Caco-2 (cell line): Measurements from ENCODE around the gene MLH3. TPM values are rescaled to one million over a fixed set of nuclear protein-coding genes. Genes with fewer than 3 reads are reported as not detected.

Experiments
- BruUV-seq: library from RNA; stranded (reverse); fragments of 400-500 nt; replicated peaks from 2 replicates; lab custom pipeline; 2021; lab: Mats Ljungman, UMichigan
- CTCF ChIA-PET: fragments of 300-600 bp; sonication (Branson Sonifier 250); formaldehyde crosslinking; loops from one replicate; lab custom pipeline; 2022; ENCODE audit warnings: antibody characterized with exemption; lab: Charles Lee
- POLR2A ChIA-PET: fragments of 300-600 bp; sonication (Branson Sonifier 250); formaldehyde crosslinking; loops from one replicate; lab custom pipeline; 2022; ENCODE audit warnings: antibody characterized with exemption; lab: Charles Lee
- DNase-seq, 2 experiments: peaks; one replicate each; pipeline versions ENCODE4 v3.0.0 to v3.0.0-alpha.2; 2020 to 2022
- H3K27me3 ChIP-seq: replicated peaks from 2 replicates; pipeline ENCODE4 v1.6.0; 2011; ENCODE audit warnings: low read length; ENCODE audit not compliant: control insufficient read depth, insufficient read depth
- H3K36me3 ChIP-seq: 2 replicates; pipeline ENCODE4 v1.5.1; 2011; ENCODE audit warnings: low read length; ENCODE audit not compliant: control insufficient read depth, insufficient read depth
- H3K4me1 ChIP-seq: fragments of 250-450 bp; sonication (Bioruptor Pico); 2 replicates; pipeline ENCODE4 v1.5.1; 2020; ENCODE audit warnings: mild to moderate bottlenecking
- H3K4me3 ChIP-seq: 2 replicates; pipeline ENCODE4 v1.5.1; 2011; ENCODE audit warnings: low read depth, mild to moderate bottlenecking, control low read depth, low read length
- H3K9me3 ChIP-seq: fragments of 250-450 bp; sonication (Bioruptor Pico); 2 replicates; pipeline ENCODE4 v1.5.1; 2020; ENCODE audit warnings: mild to moderate bottlenecking, moderate library complexity
- H3K27ac Mint-ChIP-seq: one replicate; pipeline ENCODE4 v1.8.0; 2022; ENCODE audit warnings: mixed read lengths; ENCODE audit not compliant: unreplicated experiment
- H3K27me3 Mint-ChIP-seq: one replicate; pipeline ENCODE4 v1.8.0; 2022; ENCODE audit warnings: mixed read lengths; ENCODE audit not compliant: insufficient read depth, unreplicated experiment
- H3K36me3 Mint-ChIP-seq: one replicate; pipeline ENCODE4 v1.8.0; 2022; ENCODE audit warnings: mild to moderate bottlenecking, mixed read lengths; ENCODE audit not compliant: insufficient read depth, unreplicated experiment
- H3K4me1 Mint-ChIP-seq: one replicate; pipeline ENCODE4 v1.8.0; 2022; ENCODE audit warnings: low read depth, mixed read lengths; ENCODE audit not compliant: unreplicated experiment
- H3K4me3 Mint-ChIP-seq: one replicate; pipeline ENCODE4 v1.8.0; 2022; ENCODE audit warnings: mild to moderate bottlenecking, moderate library complexity, mixed read lengths; ENCODE audit not compliant: unreplicated experiment
- H3K9me3 Mint-ChIP-seq: one replicate; pipeline ENCODE4 v1.8.0; 2022; ENCODE audit warnings: mixed read lengths; ENCODE audit not compliant: unreplicated experiment
- CTCF ChIP-seq, 2 experiments: fragments of 200-600 bp in 1 of 2; IDR thresholded peaks; 1 replicate in 1 of 2; 2 replicates in 1 of 2; pipeline versions ENCODE4 v1.5.1 to v1.8.0; 2011 to 2022; ENCODE audit warnings: antibody characterized with exemption in 1 of 2, control low read depth in 1 of 2, inconsistent platforms in 1 of 2, low read depth in 1 of 2, low read length in 1 of 2, mild to moderate bottlenecking in 1 of 2, moderate library complexity in 1 of 2; ENCODE audit not compliant: insufficient read depth in 1 of 2, severe bottlenecking in 1 of 2, unreplicated experiment in 1 of 2
- intact Hi-C: fragments of 100-400 bp; cut with micrococcal nuclease; formaldehyde crosslinking; loops from one replicate; pipeline ENCODE4 v1.10.0; 2022; ENCODE audit not compliant: unreplicated experiment
- total RNA-seq: library from RNA; stranded (reverse); gene quantifications from 2 replicates; pipeline ENCODE4 v1.2.3, GENCODE V29; 2022

MLH3 gene
- total RNA-seq, 1 experiment from 2014 or later, result 24.5 TPM

- POLR2A ChIA-PET, result no interaction called here
- no peaks in the 10 kb centered on the region for H3K27me3 ChIP-seq
These were observed 15.9 kb upstream of the MLH3 start for GRCh38 chr14:75067212-75067611.

DNA sequence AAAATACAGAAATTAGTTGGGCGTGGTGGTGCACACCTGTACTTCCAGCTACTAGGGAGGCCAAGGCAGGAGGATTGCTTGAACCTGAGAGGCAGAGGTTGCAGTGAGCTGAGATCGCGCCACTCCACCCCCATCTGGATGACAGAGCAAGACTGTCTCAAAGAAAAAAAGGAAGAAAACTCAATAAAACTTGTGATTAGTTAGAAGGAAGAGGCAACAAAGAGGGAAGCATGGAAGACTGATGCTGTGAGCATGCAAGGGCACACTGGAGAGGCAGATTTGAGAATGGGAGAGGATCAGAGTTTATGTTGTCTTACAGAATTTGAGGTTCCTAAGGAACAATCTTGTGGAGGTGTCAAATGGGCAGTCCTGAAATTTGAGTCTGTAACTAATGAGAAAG, 15.4 kb upstream of the MLH3 start:
- Histone ChIP-seq H3K9me3 (no peaks in the 10 kb centered on the region), H3K4me3 (no peak overlapping the region), H3K4me1 (peaks cover 5% of the 10 kb centered on the region), H3K27me3 (no peaks in the 10 kb centered on the region), H3K36me3 (no peaks in the 10 kb centered on the region)
- Mint-ChIP-seq H3K27me3 (no peaks in the 10 kb centered on the region), H3K4me1 (peaks cover 6% of the 10 kb centered on the region), H3K9me3 (no peaks in the 10 kb centered on the region), H3K4me3 (no peak overlapping the region), H3K27ac (no peak overlapping the region), H3K36me3 (peaks cover 13% of the 10 kb centered on the region)
- intact Hi-C loops, result loop anchor here (5.0 kb wide), 1 partner anchor 114 kb away; no protein-coding TSS in a partner anchor
- DNase-seq, result no peak
- no TSS peak for BruUV-seq
- ChIA-PET CTCF (no interaction called here), POLR2A (no interaction called here)
- TF ChIP-seq CTCF (IDR thresholded peaks at IDR 0.05; ENCODE audit: insufficient read depth in 1 of 2, low read depth in 1 of 2, low read length in 1 of 2, severe bottlenecking in 1 of 2, unreplicated experiment in 1 of 2), result no peak

More at GRCh38 chr14:75067212-75067611, 15.9 kb upstream of the MLH3 start:
- Histone ChIP-seq H3K4me3 (no peak overlapping the region), H3K9me3 (no peaks in the 10 kb centered on the region), H3K36me3 (no peaks in the 10 kb centered on the region), H3K4me1 (peaks cover 5% of the 10 kb centered on the region)
- Mint-ChIP-seq H3K4me3 (no peak overlapping the region), H3K4me1 (peaks cover 6% of the 10 kb centered on the region), H3K9me3 (no peaks in the 10 kb centered on the region), H3K27me3 (no peaks in the 10 kb centered on the region), H3K36me3 (peaks cover 13% of the 10 kb centered on the region), H3K27ac (no peak overlapping the region)
- no peak for TF ChIP-seq CTCF (IDR thresholded peaks at IDR 0.05; ENCODE audit: insufficient read depth in 1 of 2, low read depth in 1 of 2, low read length in 1 of 2, severe bottlenecking in 1 of 2, unreplicated experiment in 1 of 2)
- no TSS peak for BruUV-seq
- intact Hi-C loops, result loop anchor here (5.0 kb wide), 1 partner anchor 115 kb away; no protein-coding TSS in a partner anchor
- DNase-seq, result no peak
- CTCF ChIA-PET, result no interaction called here

DNA sequence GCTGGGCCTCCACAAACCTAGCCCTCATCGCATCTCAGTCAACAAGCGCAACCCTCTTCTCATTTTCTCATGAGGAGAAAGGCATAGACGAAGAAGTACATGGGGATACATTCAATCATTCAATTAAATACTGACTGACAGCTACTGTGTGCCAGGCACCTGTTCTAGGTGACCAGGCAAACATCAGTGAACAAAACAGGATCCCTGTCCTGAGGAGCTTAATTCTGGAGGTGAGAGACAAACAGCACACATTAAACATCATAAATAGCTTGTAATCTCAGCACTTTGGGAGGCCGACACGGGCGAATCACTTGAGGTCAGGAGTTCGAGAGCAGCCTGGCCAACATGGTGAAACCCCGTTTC, 12.9 kb upstream of the MLH3 start:
- TF ChIP-seq CTCF (IDR thresholded peaks at IDR 0.05; ENCODE audit: insufficient read depth in 1 of 2, low read depth in 1 of 2, low read length in 1 of 2, severe bottlenecking in 1 of 2, unreplicated experiment in 1 of 2), result no peak
- H3K4me1 ChIP-seq, result no peaks in the 10 kb centered on the region
- peak overlapping the region; percentile 60 for H3K4me3 ChIP-seq
- CTCF ChIA-PET, result interaction anchor here (0.7 to 1.7 kb wide), 5 partner anchors 24 to 158 kb away, joined by 3 to 11 read pairs (median 5); partner anchors contain the start of gene RPS6KL1
- H3K9me3 ChIP-seq, result no peaks in the 10 kb centered on the region
- POLR2A ChIA-PET, result interaction anchor here (1.0 to 1.3 kb wide), 3 partner anchors 12 to 109 kb away, joined by 3 to 6 read pairs (median 4); partner anchors contain the start of genes NEK9 and PGF
- H3K4me1 Mint-ChIP-seq, result no peaks in the 10 kb centered on the region
- peak overlapping the region; percentile 99 for H3K4me3 Mint-ChIP-seq
- intact Hi-C loops, result no loop called here
- no TSS peak for BruUV-seq
- peaks cover 16% of the 10 kb centered on the region for H3K36me3 Mint-ChIP-seq
- peak overlapping the region; percentile 92 for H3K27ac Mint-ChIP-seq
- peaks cover 9% of the 10 kb centered on the region for H3K9me3 Mint-ChIP-seq
- DNase-seq, result no peak
- no peaks in the 10 kb centered on the region for H3K36me3 ChIP-seq
- H3K27me3 ChIP-seq, result no peaks in the 10 kb centered on the region
- H3K27me3 Mint-ChIP-seq, result no peaks in the 10 kb centered on the region
